Activated naive CD8-positive, alpha-beta T cell treated with anti-CD3 and anti-CD28 coated beads, Interleukin-2, amount 50 U/mL, for 16 hours (primary cell): ENCODE measurements around the gene ADAMTS6.

ENCODE experiments used
- DNase-seq: peaks from one replicate; pipeline ENCODE4 v3.0.0-alpha.2; 2020; ENCODE audit warnings: low read depth, low spot score

ADAMTS6 gene

DNA sequence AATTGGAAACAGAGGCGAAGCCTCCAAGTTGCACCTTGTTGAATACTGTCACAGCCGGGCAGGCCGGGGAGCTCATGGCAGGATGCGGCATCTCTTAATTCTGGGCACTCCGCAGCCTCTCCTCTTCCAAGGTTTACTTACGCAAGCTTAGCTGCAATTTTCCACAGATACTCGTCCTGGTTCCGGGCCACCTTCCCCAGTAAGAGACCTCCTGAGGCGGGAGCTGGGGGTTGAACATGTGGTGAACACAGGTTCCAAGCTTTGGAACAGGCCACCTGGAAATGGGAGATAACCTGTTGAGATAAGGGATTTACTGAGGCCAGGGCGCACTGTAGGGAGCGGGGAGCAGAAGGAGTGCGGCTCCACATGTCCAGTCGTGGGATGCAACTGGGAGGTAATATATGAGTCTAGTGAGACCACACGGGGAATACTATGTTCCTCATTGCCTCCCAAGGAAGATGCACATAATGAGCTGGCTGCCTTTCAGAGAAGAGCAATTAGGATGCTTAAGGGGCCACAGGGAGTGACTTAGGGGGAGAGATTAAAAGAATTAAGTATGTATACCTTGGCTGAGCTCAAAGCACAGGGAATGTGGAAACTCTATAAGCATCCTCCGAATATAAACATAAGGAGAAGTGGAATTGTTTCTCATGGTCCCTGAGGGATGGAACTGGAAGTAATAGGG is 377.8 kb downstream of the ADAMTS6 start:
- DNase-seq: no peak

DNA sequence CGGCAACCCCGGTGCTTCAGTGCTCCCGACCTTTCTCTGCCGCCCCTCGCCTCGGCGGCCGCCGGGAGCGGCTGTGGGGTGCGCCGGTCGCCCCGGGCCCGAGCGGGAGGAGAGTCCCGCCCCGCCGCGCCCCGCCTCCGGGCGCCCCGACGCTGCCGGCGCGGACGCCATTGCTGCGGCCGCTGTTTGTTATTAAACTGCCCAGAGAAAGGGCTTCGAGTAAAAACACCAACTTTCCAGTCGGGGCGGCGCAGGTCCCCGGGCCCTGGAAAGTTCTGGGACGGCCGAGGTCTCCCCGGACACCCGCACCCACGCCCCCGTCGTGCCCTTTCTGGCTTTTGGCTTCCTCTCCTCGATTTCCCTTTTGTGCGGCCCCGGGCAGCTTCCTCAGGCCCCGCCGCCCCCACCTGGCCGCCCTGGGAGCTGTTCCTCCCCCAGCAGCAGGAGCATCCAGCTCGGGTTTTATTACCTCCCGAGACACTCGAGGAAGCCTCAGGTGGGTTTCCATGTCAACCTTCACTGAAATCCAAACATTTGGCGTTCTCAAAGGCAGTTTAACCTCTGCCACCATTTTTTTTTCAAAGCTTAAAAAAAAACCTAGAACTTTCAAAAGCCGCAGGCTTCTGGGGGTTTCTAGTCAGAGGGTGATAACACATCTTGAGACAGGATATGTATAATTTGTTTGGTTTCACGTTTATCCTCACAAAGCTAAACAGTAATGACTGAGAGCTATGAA is 378.6 kb downstream of the ADAMTS6 start:
- DNase-seq: no peak

DNA sequence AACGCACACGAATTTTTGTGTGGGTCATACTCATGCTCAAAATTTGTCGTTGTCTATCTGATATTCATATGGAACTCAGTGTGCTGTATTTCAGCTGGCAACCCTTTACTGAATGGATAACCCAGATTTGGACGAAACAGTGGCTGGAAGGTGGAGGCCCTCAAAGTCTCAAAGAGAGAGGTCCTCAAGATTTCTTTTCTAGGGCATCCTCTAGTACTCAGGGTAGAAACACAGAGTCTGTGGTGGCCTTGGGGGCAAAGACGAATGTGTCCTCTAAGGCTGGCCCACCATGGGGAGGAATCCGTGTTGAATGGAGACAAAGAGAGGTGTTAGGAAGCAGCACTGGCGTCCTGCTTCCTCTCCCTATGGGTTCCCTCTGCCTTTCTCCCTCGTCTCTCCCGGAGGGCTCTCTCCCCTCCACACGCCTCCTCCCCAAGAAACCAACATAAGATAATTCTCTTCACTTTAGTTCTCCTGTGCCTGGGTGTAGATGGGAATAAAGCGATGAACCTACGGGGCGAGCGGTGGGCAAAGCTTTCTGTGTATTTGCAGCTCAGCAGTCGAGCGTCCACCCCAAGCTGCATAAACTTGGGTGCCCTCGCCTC is 379.2 kb downstream of the ADAMTS6 start:
- no peak for DNase-seq

DNA sequence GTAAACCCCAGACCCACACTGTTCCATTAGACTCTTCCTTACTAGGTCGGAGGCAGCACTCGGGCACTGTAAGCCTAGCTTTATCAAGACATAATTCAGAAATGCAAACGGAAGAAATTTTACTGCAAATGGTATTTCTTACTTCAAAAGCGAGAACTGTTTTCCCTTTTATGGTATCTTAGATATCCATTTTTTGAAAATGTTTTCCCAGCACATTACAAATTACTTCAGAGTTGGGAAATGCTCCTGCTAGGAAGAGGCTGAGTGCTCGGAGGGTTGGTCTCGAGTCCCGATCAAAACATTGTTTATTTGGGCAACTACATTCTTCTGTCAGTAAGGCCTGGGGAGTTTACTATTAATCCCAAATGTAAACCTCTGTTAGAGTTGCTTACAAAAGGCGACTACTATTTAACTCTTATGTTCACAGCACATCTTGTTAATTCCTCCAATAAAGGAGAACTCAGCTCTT is 380.1 kb downstream of the ADAMTS6 start:
- no peak for DNase-seq

DNA sequence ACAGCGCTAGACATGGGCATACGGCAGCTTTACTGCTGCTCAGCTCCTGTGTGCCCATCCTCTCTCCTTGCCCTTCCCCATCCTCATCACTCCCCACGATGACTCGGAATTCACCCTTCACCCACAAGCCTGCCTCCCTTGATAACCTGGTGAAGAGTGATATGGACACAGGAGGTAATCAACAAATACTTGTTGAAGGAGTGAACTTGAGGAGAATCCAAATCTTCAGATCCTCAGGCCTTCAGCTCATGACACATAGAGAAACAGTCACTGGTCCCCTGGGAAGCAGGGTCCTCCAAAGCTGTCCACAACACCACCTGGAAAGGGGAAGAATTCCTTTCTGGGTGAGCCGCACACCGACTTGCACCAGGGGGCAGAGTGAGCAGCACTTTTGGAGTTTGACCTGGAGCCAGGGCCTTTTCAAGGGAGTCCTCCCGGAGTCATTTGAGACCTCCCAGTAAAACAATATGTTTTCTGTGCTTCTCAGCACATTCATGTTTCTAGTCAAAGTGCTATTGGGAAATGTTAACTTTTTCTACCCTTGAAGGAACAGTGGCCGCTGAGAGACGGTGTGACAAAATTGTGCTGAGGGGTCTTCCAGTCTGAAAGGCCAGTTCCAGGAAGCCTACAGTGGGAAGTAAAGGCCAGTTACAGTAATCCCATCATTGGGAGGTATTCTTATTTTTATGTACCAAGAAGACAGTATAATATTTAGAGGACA is 380.6 kb downstream of the ADAMTS6 start:
- DNase-seq: no peak
